WI38 (cell line): ENCODE data around the gene FAM131C.
"Not testable (repeated sequence)": the region's sequence is repeated elsewhere in the genome, so short reads cannot be mapped to it uniquely, and the experiment has no call there.

Experiments
- H3K4me3 ChIP-seq: 2 replicates; pipeline ENCODE4 v1.5.1; 2011; ENCODE audit warnings: low read depth, mild to moderate bottlenecking, control low read depth, low read length
- TF ChIP-seq, protein P1 (sequence below): IDR thresholded peaks from 2 replicates; pipeline ENCODE4 v1.5.1; 2012; ENCODE audit warnings: low read depth, mild to moderate bottlenecking, control low read depth, low read length

Gene FAM131C

DNA sequence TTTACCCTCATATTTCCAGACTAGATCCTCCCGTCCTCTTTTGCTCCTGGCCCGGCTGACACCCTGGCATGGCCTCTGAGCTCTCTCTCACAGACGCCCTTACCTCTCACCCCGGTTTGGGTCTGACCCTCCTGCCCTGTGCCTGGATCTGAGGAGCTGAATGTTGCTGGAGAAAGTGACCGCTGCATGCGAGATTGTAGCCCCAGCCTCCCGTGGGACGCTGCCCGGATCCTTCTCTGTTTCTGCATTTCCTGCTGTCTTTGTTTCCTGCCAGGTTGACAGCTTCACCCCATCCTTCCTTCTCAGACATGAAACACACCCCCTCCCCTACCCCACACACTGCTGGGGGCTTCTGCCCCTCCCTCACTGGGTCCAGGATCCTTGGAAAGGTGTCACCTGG is 9.5 kb downstream of the FAM131C start:
- H3K4me3 ChIP-seq, result no peak overlapping the region
- TF ChIP-seq, protein P1, sequence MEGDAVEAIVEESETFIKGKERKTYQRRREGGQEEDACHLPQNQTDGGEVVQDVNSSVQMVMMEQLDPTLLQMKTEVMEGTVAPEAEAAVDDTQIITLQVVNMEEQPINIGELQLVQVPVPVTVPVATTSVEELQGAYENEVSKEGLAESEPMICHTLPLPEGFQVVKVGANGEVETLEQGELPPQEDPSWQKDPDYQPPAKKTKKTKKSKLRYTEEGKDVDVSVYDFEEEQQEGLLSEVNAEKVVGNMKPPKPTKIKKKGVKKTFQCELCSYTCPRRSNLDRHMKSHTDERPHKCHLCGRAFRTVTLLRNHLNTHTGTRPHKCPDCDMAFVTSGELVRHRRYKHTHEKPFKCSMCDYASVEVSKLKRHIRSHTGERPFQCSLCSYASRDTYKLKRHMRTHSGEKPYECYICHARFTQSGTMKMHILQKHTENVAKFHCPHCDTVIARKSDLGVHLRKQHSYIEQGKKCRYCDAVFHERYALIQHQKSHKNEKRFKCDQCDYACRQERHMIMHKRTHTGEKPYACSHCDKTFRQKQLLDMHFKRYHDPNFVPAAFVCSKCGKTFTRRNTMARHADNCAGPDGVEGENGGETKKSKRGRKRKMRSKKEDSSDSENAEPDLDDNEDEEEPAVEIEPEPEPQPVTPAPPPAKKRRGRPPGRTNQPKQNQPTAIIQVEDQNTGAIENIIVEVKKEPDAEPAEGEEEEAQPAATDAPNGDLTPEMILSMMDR, result no peak

DNA sequence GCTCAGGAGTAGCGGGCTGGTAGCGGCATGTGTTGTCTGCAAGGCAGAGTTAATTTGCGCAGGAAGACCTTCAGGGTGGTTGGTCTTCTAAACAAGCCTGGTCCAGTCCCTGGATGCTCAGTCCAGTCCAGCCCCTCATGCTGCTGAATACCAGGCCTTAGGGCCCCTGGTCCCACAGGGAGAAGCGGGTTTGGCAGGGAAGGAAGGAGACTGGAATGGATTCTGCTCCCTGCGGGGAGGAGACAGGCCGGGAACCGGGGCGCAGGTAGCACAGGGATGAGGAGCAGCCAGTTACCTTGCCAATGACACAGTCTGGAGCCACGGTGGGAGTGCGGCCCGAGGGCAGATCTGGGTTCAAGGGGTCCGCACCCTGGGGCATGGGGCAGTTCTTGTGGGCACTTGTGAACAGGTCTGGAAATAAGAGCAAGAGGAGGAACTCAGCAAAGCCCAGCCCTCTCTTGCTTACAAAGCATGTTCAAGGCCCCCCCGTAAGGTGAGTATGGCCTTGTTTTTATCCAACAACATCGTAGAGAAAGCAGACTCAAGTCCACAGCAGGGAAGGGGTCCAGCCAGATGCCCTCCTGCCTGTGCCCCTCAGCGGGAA is 10.1 kb downstream of the FAM131C start:
- no peak overlapping the region for H3K4me3 ChIP-seq
- TF ChIP-seq, protein P1, result no peak

DNA sequence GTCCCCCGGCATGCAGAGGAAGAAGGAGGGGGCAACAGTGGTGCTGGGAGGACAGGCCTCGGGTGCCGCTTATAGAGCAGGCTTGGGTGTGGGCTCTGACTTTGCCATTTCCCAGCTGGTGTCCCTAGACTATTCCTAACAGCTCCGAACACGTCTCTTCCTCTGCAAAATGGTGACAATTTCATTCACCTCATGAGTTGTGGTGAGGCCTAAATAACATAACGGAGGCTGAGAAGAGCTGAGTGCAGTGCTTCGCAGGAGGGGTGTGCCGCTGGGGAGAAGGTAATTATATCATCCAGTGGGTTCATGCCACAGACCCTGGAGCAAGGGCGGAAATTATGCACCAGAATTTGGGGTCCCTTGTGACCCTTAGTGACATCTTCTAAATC is 10.8 kb downstream of the FAM131C start:
- H3K4me3 ChIP-seq, result not testable (repeated sequence)

DNA sequence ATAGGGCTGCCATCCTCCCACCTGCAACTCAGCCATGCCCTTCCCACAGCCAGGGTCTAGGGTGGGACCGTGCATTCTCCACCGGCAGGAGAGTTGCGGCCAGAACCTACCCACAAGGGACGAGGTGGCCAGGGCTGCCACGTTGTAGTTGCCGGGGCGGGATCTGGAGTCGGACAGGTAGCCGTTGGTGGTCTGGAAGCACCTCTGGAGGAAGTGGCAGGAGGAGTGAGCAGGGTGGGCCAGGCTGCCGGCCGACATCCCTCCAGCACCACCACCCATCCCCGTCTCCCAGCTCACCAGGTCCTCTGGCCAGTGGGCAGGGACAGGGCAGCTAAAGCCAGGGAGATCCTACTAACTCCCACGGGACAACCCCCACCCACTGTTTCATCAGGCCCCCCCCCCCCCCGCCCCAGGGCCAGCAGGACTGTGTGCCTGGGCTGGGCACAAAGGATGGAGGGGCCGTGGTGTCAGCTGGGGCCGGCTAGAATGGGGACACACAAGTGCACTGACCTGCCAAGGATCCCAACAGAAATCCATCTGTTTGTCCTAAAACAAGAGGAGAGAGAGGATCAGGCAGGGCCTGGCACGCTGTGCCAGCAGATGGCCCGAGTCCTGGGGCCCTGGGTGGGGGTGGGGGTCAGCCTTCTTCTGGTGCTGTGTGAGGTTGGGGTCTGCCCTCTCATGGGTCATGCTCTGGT is 11.3 kb downstream of the FAM131C start:
- H3K4me3 ChIP-seq, result not testable (repeated sequence)

DNA sequence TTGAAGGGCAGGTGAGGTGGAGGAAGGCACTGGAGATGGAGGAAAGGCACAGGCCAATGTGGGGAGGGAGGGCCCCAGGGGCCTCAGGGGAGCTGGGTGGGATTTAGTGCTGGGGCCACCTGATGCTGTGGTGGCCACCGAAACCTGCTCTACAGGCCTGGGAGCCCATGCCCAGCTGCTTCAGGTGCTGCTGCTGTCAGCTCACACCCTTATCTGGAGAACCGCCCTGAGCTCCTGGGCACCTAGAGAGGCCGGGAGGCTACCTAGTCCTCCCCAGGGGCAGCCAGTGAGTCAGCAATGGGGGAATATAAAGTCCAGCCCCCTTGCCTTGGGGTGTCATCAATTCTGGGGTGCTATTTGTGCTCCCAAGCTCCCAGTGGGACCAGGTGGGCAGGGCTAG is 12.2 kb downstream of the FAM131C start:
- TF ChIP-seq, protein P1, result no peak
- H3K4me3 ChIP-seq, result no peak overlapping the region

DNA sequence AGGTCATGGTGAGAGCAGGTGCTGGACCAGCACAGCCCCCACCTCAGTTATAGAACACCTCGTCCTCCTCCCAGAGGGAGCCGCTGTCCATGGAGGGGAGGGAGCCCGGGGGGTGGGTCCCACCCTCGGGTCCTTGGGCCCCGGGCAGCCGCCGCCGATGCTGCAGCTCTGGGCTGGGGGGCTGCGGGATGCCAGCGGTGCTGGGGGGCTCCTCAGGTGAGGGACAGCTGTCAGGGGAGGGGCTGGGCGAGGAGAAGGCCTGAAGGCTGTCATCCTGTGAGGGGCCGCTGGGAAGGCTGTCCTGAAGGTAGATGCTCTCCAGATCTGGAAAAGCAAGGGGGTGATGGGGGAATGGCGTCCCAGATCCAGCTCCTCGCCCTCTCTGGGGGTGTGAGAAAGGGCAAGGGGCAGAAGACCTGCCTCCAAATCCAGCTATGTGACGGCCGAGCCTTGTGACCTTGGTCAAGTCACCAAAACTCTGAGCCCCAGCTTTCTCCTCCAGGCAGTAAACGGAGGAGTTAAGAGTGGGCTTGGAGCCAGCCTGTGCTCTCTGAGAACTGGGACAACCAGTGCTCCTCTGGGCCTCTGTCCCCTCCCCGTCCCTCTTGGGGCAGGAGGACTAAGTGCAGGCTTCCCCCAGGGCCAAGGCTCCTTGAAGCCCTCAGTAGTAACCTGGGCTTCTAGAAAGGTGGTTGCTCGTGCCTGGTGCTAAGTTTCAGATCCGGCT is 14.9 kb downstream of the FAM131C start:
- not testable (repeated sequence) for H3K4me3 ChIP-seq

DNA sequence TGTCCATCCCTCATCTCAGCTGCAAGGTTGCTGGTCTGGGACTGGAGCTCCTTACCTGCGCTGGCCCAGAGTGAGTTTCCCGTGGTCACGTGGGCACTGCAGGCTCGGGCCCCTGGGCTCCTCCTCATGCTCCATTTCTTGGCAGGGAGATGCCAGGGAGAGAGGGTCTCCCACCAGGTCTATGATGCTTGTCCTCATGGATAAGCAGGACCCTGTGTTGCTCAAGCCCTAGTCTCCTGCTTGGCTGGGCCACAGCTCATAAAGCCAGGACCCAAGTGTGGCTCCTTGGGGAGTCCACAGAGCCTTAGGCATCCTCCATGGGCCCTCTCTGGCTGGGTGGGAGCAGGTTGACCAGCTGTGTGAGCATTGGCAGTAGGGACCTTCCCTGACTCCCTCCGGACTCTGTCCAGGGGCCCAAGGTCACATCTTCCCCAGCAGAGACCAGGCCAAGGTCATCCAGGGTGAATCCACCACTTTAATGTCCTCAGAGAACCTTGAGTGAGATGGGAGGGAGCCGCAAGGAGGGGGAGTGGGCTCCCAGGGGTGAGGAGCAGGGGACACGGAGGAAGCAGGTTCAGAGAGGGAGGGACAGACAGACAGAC is 16.0 kb downstream of the FAM131C start:
- not testable (repeated sequence) for H3K4me3 ChIP-seq

DNA sequence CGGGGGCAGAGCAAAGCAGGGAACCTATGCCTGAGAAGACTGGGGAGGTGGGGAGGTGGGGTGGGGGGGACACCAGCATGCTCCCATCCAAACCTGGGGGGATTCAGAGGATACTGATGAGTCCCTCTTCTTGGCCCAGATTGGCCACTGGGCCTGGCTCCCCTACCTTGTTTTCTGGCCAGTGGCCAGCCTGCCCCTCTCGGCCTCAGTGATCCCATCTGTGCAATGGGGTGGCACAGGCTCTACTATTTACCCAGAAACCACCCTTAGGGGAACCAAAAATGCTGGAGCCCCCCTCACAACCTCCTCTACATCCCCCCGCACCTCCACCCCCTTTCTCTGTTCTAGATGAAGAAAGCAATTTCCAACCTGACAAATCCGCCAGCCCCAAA is 16.9 kb downstream of the FAM131C start:
- H3K4me3 ChIP-seq, result not testable (repeated sequence)

DNA sequence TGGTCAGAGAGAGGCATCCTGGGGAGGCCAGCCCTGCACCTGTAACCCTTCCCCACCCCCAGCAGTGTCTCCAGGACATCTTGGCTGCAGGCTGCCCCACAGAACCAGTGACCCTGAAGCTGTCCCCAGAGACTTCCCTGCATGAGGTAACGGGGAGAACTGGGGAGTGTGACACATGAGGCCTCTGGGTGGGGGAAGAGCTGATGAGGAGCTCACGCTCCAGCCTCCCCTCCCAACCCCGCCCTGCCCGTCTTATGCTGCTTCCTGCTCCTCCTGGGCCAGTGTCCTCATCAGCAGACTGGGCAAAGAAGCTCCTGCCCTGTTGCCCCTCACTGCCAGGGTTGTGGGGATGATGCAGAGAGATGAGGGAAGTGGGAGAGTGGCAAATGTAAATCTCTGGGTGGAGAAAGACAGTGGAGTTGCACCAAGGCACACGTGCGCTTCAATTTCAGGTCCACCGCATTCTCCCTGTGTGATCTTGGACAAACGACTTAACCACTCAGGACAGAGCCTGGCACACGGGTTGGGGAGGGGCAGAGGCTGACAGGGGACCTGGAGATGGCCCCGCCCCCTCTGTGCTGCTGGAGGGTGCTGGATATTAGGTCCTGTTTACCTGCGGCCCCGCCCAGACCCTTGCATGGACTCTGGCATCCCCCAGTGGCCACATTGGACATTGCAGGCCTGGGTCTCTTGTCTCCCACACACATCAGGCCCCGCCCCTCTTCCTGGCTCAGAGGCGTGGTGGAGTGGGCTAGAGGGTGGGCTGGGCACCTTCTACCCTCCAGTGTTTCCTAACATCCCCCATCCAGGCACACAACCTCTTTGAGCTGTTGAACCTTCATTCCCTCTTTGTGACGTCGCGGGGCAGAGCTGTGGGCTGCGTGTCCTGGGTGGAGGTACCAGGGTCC is 17.6 kb downstream of the FAM131C start:
- TF ChIP-seq, protein P1, result peak; percentile 97
- H3K4me3 ChIP-seq, result no peak overlapping the region
